GM12801 (cell line): ENCODE data around the gene SNX14.

Experiments
- TF ChIP-seq, protein P1 (sequence below): IDR thresholded peaks from one replicate; pipeline ENCODE4 v1.5.1; 2011; ENCODE audit warnings: control low read depth; ENCODE audit not compliant: insufficient read length; ENCODE audit errors: extremely low read depth

SNX14 gene

GRCh38 chr6:85600713-85601313 is 7.2 kb upstream of the SNX14 start:
- TF ChIP-seq, protein P1, sequence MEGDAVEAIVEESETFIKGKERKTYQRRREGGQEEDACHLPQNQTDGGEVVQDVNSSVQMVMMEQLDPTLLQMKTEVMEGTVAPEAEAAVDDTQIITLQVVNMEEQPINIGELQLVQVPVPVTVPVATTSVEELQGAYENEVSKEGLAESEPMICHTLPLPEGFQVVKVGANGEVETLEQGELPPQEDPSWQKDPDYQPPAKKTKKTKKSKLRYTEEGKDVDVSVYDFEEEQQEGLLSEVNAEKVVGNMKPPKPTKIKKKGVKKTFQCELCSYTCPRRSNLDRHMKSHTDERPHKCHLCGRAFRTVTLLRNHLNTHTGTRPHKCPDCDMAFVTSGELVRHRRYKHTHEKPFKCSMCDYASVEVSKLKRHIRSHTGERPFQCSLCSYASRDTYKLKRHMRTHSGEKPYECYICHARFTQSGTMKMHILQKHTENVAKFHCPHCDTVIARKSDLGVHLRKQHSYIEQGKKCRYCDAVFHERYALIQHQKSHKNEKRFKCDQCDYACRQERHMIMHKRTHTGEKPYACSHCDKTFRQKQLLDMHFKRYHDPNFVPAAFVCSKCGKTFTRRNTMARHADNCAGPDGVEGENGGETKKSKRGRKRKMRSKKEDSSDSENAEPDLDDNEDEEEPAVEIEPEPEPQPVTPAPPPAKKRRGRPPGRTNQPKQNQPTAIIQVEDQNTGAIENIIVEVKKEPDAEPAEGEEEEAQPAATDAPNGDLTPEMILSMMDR = no peak

DNA sequence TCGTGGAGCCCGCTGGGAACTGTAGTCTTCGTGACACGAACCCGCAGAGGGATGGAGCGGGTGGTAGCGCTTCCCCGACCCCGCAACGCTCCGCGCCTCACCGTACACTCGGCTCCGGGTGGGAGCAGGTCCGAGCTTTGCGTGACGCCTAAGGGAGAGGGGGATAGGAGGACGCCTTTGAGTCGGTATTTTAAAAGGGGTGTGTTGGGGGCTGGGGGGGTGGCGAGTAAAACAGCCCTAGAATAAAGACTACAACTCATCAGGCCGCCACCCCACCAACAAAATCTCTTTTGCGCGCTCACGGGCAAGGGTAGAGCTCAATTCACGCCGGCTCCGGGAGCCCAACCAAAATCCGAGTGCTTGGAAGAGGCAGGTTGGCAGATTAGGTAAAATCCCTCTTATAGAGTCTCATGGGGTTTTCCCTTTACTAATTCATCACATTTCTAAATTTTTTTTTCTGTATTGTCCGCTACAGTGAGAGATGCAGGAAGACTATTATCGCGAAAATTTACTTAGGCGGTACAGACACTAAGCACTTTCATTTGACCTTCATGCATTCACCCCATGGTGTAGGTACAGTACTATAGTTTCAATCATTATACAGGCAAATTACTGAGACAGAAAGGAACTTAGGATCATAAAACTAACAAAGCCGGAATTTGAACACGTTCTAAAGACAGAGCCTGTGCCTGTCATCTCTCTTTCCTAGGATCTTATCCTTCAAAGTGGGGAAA is 706 bp upstream of the SNX14 start:
- TF ChIP-seq, protein P1 = no peak

- TF ChIP-seq, protein P1 = no peak
Observed at GRCh38 chr6:85592033-85592432, 1.6 kb downstream of the SNX14 start.

DNA sequence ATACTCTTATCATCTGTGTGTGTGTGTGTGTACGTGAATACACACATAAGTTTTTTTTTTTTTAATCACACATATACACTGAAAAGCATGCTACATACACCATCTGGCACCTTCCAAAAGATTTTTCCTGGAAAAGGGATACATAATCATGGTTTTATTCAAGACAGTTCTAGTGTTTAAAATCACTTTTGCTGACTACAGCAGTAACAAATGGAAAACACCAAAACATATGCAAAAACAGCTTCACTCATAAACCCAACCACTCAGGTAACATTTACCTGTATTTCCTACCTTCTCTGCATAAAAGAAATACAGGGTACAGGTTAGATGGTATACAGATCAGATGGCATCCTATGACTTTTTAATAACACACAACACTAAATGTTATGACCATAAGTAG is 2.5 kb downstream of the SNX14 start:
- TF ChIP-seq, protein P1 = no peak

DNA sequence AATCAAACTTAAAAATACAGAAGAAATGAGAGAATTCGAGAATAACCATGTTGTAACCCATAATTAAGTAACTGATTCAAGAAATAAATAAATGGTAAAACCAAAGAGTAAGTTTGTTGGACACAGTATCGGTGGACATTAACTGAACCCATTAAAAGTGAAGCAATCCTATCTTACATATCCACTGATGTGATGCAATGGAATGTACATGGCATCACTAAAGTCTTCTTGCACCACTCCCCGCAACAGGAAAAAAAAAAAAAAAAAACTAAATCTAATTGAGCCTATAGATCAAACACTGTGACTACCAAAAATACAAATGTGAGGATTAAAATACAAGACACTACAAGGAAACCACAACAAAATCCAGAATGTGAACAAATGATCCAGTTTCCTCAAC is 7.9 kb downstream of the SNX14 start:
- TF ChIP-seq, protein P1 = no peak

GRCh38 chr6:85581572-85581971 is 12.1 kb downstream of the SNX14 start:
- TF ChIP-seq, protein P1 = no peak

DNA sequence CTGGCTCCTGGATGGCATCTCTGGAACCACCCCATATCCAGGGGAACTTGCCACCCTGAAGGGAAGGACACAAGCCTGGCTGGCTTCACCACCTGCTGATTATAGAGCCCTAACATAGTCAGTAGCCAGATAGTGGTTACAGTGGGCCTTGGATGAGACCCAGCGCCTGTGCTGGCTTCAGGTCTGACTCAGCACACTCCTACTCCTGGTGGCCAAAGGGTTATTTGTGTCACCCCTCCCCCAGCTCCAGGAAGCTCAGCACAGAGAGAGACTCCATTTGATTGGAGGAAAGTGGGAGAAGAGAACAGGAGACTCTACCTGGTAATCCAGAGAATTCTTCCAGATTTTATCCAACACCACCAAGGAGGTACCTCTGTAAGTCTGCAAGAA is 12.8 kb downstream of the SNX14 start:
- TF ChIP-seq, protein P1 = no peak
